ENCODE results near the gene GPRC5C.

The GPRC5C gene

GRCh38 chr17:74454197-74455024 is 22.5 kb downstream of the GPRC5C start (continued):
- no peak for TF ChIP-seq ZNF585B (tag by site-specific recombination; IDR thresholded peaks at IDR 0.05)
- TF ChIP-seq ZNF354C (tag by site-specific recombination; IDR thresholded peaks at IDR 0.05; ENCODE audit: borderline replicate concordance, low read depth) = no peak
- peak; percentile 56 for TF ChIP-seq ZNF600 (tag by site-specific recombination; IDR thresholded peaks at IDR 0.05)
- no peak for TF ChIP-seq YY1 (tag by site-specific recombination; IDR thresholded peaks at IDR 0.05)
- peak; percentile 65 for TF ChIP-seq GLIS2 (tag by site-specific recombination; IDR thresholded peaks at IDR 0.05)
- no peak for TF ChIP-seq OVOL3 (tag by site-specific recombination; IDR thresholded peaks at IDR 0.05)
- TF ChIP-seq ZNF670 (tag by site-specific recombination; IDR thresholded peaks at IDR 0.05; ENCODE audit: low read depth) = no peak
- TF ChIP-seq REST (tag by site-specific recombination; IDR thresholded peaks at IDR 0.05) = no peak
- TF ChIP-seq ZNF707 (tag by site-specific recombination; IDR thresholded peaks at IDR 0.05) = no peak
- no peak for TF ChIP-seq ZNF473 (tag by site-specific recombination; IDR thresholded peaks at IDR 0.05)
- no peak for TF ChIP-seq ZNF560 (tag by site-specific recombination; IDR thresholded peaks at IDR 0.05; ENCODE audit: borderline replicate concordance)
- peak; percentile 64 for TF ChIP-seq OSR2 (tag by site-specific recombination; IDR thresholded peaks at IDR 0.05)
- no peak for TF ChIP-seq ZNF157 (tag by site-specific recombination; IDR thresholded peaks at IDR 0.05)
- peak; percentile 54; the same call in 1 of the 2 replicates for TF ChIP-seq KLF8 (tag by site-specific recombination; IDR thresholded peaks at IDR 0.05)
- 0 out of 2 replicates have a peak, but pooled peaks have one; percentile 44 for TF ChIP-seq ZNF10 (tag by site-specific recombination; IDR thresholded peaks at IDR 0.05)
- TF ChIP-seq SP7 (tag by site-specific recombination; IDR thresholded peaks at IDR 0.05) = peak; percentile 67; the same call in 1 of the 2 replicates
- TF ChIP-seq ZNF837 (tag by site-specific recombination; IDR thresholded peaks at IDR 0.05) = no peak
- TF ChIP-seq ZNF548 (tag by site-specific recombination; IDR thresholded peaks at IDR 0.05) = no peak
- TF ChIP-seq ZNF549 (tag by site-specific recombination; IDR thresholded peaks at IDR 0.05) = no peak
- TF ChIP-seq ZNF362 (tag by site-specific recombination; IDR thresholded peaks at IDR 0.05) = no peak
- TF ChIP-seq KLF10 (tag by site-specific recombination; IDR thresholded peaks at IDR 0.05) = peak; percentile 100
- no peak for TF ChIP-seq PRDM1 (tag by site-specific recombination; IDR thresholded peaks at IDR 0.05)
- no peak for TF ChIP-seq ZNF571 (tag by site-specific recombination; IDR thresholded peaks at IDR 0.05)
- TF ChIP-seq ZNF140 (tag by site-specific recombination; IDR thresholded peaks at IDR 0.05) = no peak
- no peak for TF ChIP-seq ZNF747 (tag by site-specific recombination; IDR thresholded peaks at IDR 0.05)
- no peak for TF ChIP-seq HOXD13 (CRISPR knock-in tag; IDR thresholded peaks at IDR 0.05; ENCODE audit: borderline replicate concordance)
- TF ChIP-seq HOXA7 (CRISPR knock-in tag; IDR thresholded peaks at IDR 0.05; ENCODE audit: borderline replicate concordance) = no peak
- peak; percentile 44 for TF ChIP-seq GLIS1 (tag by site-specific recombination; IDR thresholded peaks at IDR 0.05)
- TF ChIP-seq ZEB2 (tag by site-specific recombination; IDR thresholded peaks at IDR 0.05) = 0 out of 2 replicates have a peak, but pooled peaks have one; percentile 39
- no peak for TF ChIP-seq ZNF530 (tag by site-specific recombination; IDR thresholded peaks at IDR 0.05; ENCODE audit: low read depth)
- TF ChIP-seq MYNN (tag by site-specific recombination; IDR thresholded peaks at IDR 0.05; ENCODE audit: borderline replicate concordance) = no peak
- peak; percentile 96 for TF ChIP-seq KLF1 (tag by site-specific recombination; IDR thresholded peaks at IDR 0.05)
- no peak for TF ChIP-seq ZNF138 (tag by site-specific recombination; IDR thresholded peaks at IDR 0.05; ENCODE audit: borderline replicate concordance)
- TF ChIP-seq ZNF221 (tag by site-specific recombination; IDR thresholded peaks at IDR 0.05; ENCODE audit: borderline replicate concordance) = no peak
- no peak for TF ChIP-seq ZNF292 (tag by site-specific recombination; IDR thresholded peaks at IDR 0.05; ENCODE audit: borderline replicate concordance, low read depth)
- TF ChIP-seq HOXC10 (CRISPR knock-in tag; IDR thresholded peaks at IDR 0.05) = no peak
- no peak for TF ChIP-seq ZNF624 (tag by site-specific recombination; IDR thresholded peaks at IDR 0.05)
- 0 out of 2 replicates have a peak, but pooled peaks have one; percentile 27 for TF ChIP-seq ZBTB7A (tag by site-specific recombination; IDR thresholded peaks at IDR 0.05; ENCODE audit: low read depth)
- no peak for TF ChIP-seq ZNF350 (tag by site-specific recombination; IDR thresholded peaks at IDR 0.05)
- no peak for TF ChIP-seq ZNF391 (tag by site-specific recombination; IDR thresholded peaks at IDR 0.05; ENCODE audit: borderline replicate concordance, low read depth)
